Measurements from ENCODE around the gene RWDD1. TPM values are rescaled to one million over a fixed set of nuclear protein-coding genes. Genes with fewer than 3 reads are reported as not detected.

The RWDD1 gene
- total RNA-seq (41.0 and 54.1 TPM in 2 replicates), polyA plus RNA-seq (43.3 and 48.8 TPM in 2 replicates)

- no peaks in the 10 kb centered on the region for H3K9me2 ChIP-seq (replicated peaks; ENCODE audit: insufficient read depth)
- TF ChIP-seq EZH2 (IDR thresholded peaks at IDR 0.05; ENCODE audit: borderline replicate concordance) (no peak), EZH2phosphoT487 (IDR thresholded peaks at IDR 0.05; ENCODE audit: low read depth, severe bottlenecking, unreplicated experiment) (no peak), CTCF (IDR thresholded peaks at IDR 0.05; ENCODE audit: poor library complexity) (no peak)
- peak within 1 kb of the TSS; percentile 86 for H2AFZ ChIP-seq
- H3K27me3 ChIP-seq, result no peaks in the 10 kb centered on the region
- peak within 1 kb of the TSS; percentile 94 for H3K4me2 ChIP-seq
- peak within 1 kb of the TSS; percentile 67 for H3K4me3 ChIP-seq
- H3K9me3 ChIP-seq (ENCODE audit: low read depth), result no peaks in the 10 kb centered on the region
- 2% methylated on average over 61 of the region's 62 CpGs for WGBS (ENCODE audit: low lambda C conversion rate, missing lambda C conversion rate)
- peaks cover 22% of the 10 kb centered on the region for H3K4me1 ChIP-seq (ENCODE audit: insufficient read depth)
- peak within 1 kb of the TSS; percentile 90 for H3K27ac ChIP-seq
- peaks cover 15% of the 10 kb centered on the region for H4K20me1 ChIP-seq (ENCODE audit: insufficient read depth, poor library complexity, severe bottlenecking)
- H3K36me3 ChIP-seq (replicated peaks; ENCODE audit: insufficient read depth, low read depth), result no peaks in the 10 kb centered on the region
- peaks cover 51% of the 10 kb centered on the region for H3K79me2 ChIP-seq
- DNase-seq (ENCODE audit: low spot score), result peak; percentile 99
Observed at GRCh38 chr6:116570856-116571682, at the start of gene RWDD1. Gene RWDD1, plus strand, starts transcription at chr6:116571504. Its CDS starts 79 bp downstream, at chr6:116571583.

- H3K79me2 ChIP-seq, result no peaks in the 10 kb centered on the region
- no peak for DNase-seq (ENCODE audit: low spot score)
- no peak for TF ChIP-seq CTCF (IDR thresholded peaks at IDR 0.05; ENCODE audit: poor library complexity)
Observed at GRCh38 chr6:116522896-116523295, 48.4 kb upstream of the RWDD1 start.

GRCh38 chr6:116524236-116524635 lies 47.1 kb upstream of the RWDD1 start:
- 80% methylated on average over 2 of the region's 2 CpGs for WGBS (ENCODE audit: low lambda C conversion rate, missing lambda C conversion rate)
- no peaks in the 10 kb centered on the region for H4K20me1 ChIP-seq (ENCODE audit: insufficient read depth, poor library complexity, severe bottlenecking)
- no peak overlapping the region for H3K27ac ChIP-seq
- no peaks in the 10 kb centered on the region for H3K9me3 ChIP-seq (ENCODE audit: low read depth)
- no peaks in the 10 kb centered on the region for H3K27me3 ChIP-seq
- H3K79me2 ChIP-seq, result no peaks in the 10 kb centered on the region
- no peak overlapping the region for H3K4me3 ChIP-seq
- no peak for DNase-seq (ENCODE audit: low spot score)
- H3K4me1 ChIP-seq (ENCODE audit: insufficient read depth), result no peaks in the 10 kb centered on the region
- no peak overlapping the region for H3K4me2 ChIP-seq
- TF ChIP-seq CTCF (IDR thresholded peaks at IDR 0.05; ENCODE audit: poor library complexity) (no peak), EZH2phosphoT487 (IDR thresholded peaks at IDR 0.05; ENCODE audit: low read depth, severe bottlenecking, unreplicated experiment) (no peak), EZH2 (IDR thresholded peaks at IDR 0.05; ENCODE audit: borderline replicate concordance) (no peak)
- H2AFZ ChIP-seq, result no peak overlapping the region
- H3K9me2 ChIP-seq (replicated peaks; ENCODE audit: insufficient read depth), result no peaks in the 10 kb centered on the region
- H3K36me3 ChIP-seq (replicated peaks; ENCODE audit: insufficient read depth, low read depth), result no peaks in the 10 kb centered on the region

More at GRCh38 chr6:116522896-116523295, 48.4 kb upstream of the RWDD1 start:
- Histone ChIP-seq H3K27me3 (no peaks in the 10 kb centered on the region), H4K20me1 (ENCODE audit: insufficient read depth, poor library complexity, severe bottlenecking) (no peaks in the 10 kb centered on the region), H2AFZ (no peak overlapping the region), H3K4me1 (ENCODE audit: insufficient read depth) (no peaks in the 10 kb centered on the region), H3K4me2 (no peak overlapping the region), H3K9me2 (replicated peaks; ENCODE audit: insufficient read depth) (no peaks in the 10 kb centered on the region), H3K9me3 (ENCODE audit: low read depth) (no peaks in the 10 kb centered on the region), H3K27ac (no peak overlapping the region), H3K4me3 (no peak overlapping the region), H3K36me3 (replicated peaks; ENCODE audit: insufficient read depth, low read depth) (no peaks in the 10 kb centered on the region)
- WGBS (ENCODE audit: low lambda C conversion rate, missing lambda C conversion rate), result 87% methylated on average over 2 of the region's 2 CpGs
